Heart left ventricle (tissue), 16 donors: ENCODE data around the gene LMBR1. TPM values are rescaled to one million over a fixed set of nuclear protein-coding genes. Genes with fewer than 3 reads are reported as not detected.

Experiments used
- ATAC-seq, 4 donors: fragments of 200-7000 bp; cut with Tn5 transposase; one replicate each; pipeline ENCODE4 v1.9.1; 2020 to 2022; ENCODE audit warnings: moderate library complexity in 4 of 4, mild to moderate bottlenecking in 3 of 4, moderate number of reproducible peaks in 1 of 4
- DNase-seq, 5 donors: peaks; one replicate each; pipeline ENCODE4 v3.0.0-alpha.2; 2020
- H3K27ac ChIP-seq, 12 donors: fragments of 200-600 bp; sonication (generic) in 4 of 12; one replicate each; pipeline versions ENCODE4 v1.5.0 to v1.8.0; 2016 to 2022; ENCODE audit warnings: mild to moderate bottlenecking in 2 of 12
- H3K27me3 ChIP-seq, 9 donors: fragments of 200-600 bp; sonication (generic) in 2 of 9; one replicate each; pipeline versions ENCODE4 v1.5.1 to v1.8.0; 2016 to 2022; ENCODE audit warnings: mild to moderate bottlenecking in 3 of 9
- H3K36me3 ChIP-seq, 9 donors: fragments of 200-600 bp; sonication (generic) in 2 of 9; one replicate each; pipeline versions ENCODE4 v1.5.0 to v1.8.0; 2018 to 2022; ENCODE audit warnings: mild to moderate bottlenecking in 2 of 9
- H3K4me1 ChIP-seq, 12 donors: fragments of 200-600 bp; sonication (generic) in 4 of 12; one replicate each; pipeline versions ENCODE4 v1.5.0 to v1.8.0; 2016 to 2022; ENCODE audit warnings: mild to moderate bottlenecking in 3 of 12
- H3K4me3 ChIP-seq, 12 donors: fragments of 200-600 bp; sonication (generic) in 4 of 12; one replicate each; pipeline versions ENCODE4 v1.5.0 to v1.8.0; 2017 to 2022; ENCODE audit warnings: mild to moderate bottlenecking in 9 of 12, moderate library complexity in 4 of 12
- H3K9me3 ChIP-seq, 12 donors: fragments of 200-600 bp; sonication (generic) in 4 of 12; one replicate each; pipeline versions ENCODE4 v1.5.0 to v1.8.0; 2016 to 2022; ENCODE audit warnings: mild to moderate bottlenecking in 1 of 12
- POLR2A ChIP-seq, 2 donors: fragments of 450-650 bp; IDR thresholded peaks; one replicate each; pipeline ENCODE4 v1.6.1; 2017; ENCODE audit warnings: antibody characterized with exemption in 2 of 2, mild to moderate bottlenecking in 2 of 2, moderate library complexity in 2 of 2
- WGBS, 4 donors: extraction: QIAGEN DNeasy Blood & Tissue Kit in 2 of 4; methylation state at CpG; one replicate each; pipeline versions ENCODE4 v1.1.5 to v1.1.7; 2013 to 2018; 5-methylcytosine and 5-hydroxymethylcytosine counted together
- intact Hi-C, 10 donors: fragments of 100-400 bp; cut with DNase I; formaldehyde crosslinking; loops; one replicate each; pipeline versions ENCODE4 v1.11.1 to v1.14.2; 2022
- polyA plus RNA-seq, 2 donors: library from polyadenylated mRNA; stranded (reverse); fragments of 200-250 nt; gene quantifications; one replicate each; pipeline ENCODE4 v1.2.3, GENCODE V29; 2013
- total RNA-seq, 9 donors: library from RNA; depleted of rRNA in 2 of 9; stranded (reverse); fragments of >200 nt in 2 of 9; fragmentation: NEBNext Ultra II Directional in 3 of 9; extraction: Animal tissue kit (Norgen Biotek cat#: 25700) in 3 of 9; gene quantifications; one replicate each; pipeline versions ENCODE4 v1.1.0 to v1.2.4, GENCODE V29; 2016 to 2023
- TF ChIP-seq, protein P1 (sequence below), 12 donors: fragments of 200-600 bp; sonication (generic) in 4 of 12; IDR thresholded peaks; one replicate each; pipeline versions ENCODE4 v1.5.0 to v1.8.0; 2018 to 2022; ENCODE audit warnings: antibody characterized with exemption in 12 of 12, mild to moderate bottlenecking in 5 of 12
- donor health status: ischemic (EF 13 %, LVEDD 7.1; RV severe dilation, severe dysfunction).
- donor health status: healthy with polysubstance abuse.
- donor health status: DM: no; HTN: yes; CAD: no.
- donor health status: DM: no; HTN: no; CAD: no.
- donor health status: ischemic (EF 25% LVEDD 6.9; RV normal size, moderate dysfunction).
- donor health status: ischemic (EF 25% LVEDD 5.7; RV mildly dilated, moderate dysfunction).
- donor health status: healthy.
- donor health status: DM: yes; HTN: yes; CAD: no.
- donor health status: ischemic (EF 35%, LVEDD 5.7; RV mildly dilated, moderate dysfunction).
- donor health status: nonischemic (EF 11% LVEDD 7.7; RV severe dilation, severe dysfunction).
- donor health status: DM: yes; HTN: yes; CAD: no.
- donor health status: PGD.
- donor health status: ischemic (EF 29% LVEDD 5.4; RV normal size, mild dysfunction).
- donor health status: nonischemic (EF 23%, LVEDD 6.1; RV moderate dilation, normal function).

The LMBR1 gene
- total and polyA plus RNA-seq, 11 donors: 5.8 to 51.9 (median 37.1) TPM

DNA sequence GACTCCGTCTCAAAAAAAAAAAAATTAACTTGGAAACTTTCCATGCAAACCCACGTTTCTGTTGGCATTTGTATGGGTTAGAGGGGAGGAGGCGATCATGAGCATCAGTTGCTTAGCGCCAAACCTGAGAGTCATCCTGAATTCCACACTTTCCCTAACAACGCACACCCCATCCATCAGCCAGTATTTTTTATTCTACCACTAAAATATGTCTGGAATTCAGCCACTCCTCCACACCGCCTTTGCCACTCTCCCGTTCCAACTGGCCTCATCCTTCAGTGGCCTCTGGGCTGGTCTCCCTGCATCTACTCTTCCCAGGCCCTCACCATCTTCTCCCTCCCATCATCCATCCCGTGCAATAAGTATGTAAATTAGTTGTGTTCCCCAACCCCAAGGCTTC is 4.7 kb upstream of the LMBR1 start:
- Histone ChIP-seq H3K27me3 (no peaks in the 10 kb centered on the region), H3K4me3 (no peak overlapping the region), H3K4me1 (peaks cover 0 to 28% (median 17%) of the 10 kb centered on the region in 12 donors), H3K36me3 (no peaks in the 10 kb centered on the region), H3K9me3 (no peaks in the 10 kb centered on the region), H3K27ac (no peak overlapping the region)
- no peak for TF ChIP-seq POLR2A (IDR thresholded peaks at IDR 0.05)
- TF ChIP-seq, protein P1, sequence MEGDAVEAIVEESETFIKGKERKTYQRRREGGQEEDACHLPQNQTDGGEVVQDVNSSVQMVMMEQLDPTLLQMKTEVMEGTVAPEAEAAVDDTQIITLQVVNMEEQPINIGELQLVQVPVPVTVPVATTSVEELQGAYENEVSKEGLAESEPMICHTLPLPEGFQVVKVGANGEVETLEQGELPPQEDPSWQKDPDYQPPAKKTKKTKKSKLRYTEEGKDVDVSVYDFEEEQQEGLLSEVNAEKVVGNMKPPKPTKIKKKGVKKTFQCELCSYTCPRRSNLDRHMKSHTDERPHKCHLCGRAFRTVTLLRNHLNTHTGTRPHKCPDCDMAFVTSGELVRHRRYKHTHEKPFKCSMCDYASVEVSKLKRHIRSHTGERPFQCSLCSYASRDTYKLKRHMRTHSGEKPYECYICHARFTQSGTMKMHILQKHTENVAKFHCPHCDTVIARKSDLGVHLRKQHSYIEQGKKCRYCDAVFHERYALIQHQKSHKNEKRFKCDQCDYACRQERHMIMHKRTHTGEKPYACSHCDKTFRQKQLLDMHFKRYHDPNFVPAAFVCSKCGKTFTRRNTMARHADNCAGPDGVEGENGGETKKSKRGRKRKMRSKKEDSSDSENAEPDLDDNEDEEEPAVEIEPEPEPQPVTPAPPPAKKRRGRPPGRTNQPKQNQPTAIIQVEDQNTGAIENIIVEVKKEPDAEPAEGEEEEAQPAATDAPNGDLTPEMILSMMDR (IDR thresholded peaks at IDR 0.05): no peak
- no peak for ATAC-seq
- whole genome bisulfite sequencing, 4 donors: 61 to 67% (median 62%) methylated on average over 8 of the region's 8 CpGs
- intact Hi-C loops: loop anchor here in 3 of 10 donors (5.0 to 10.0 kb wide), 3 partner anchors 45 to 357 kb away; no protein-coding TSS in a partner anchor
- no peak for DNase-seq

DNA sequence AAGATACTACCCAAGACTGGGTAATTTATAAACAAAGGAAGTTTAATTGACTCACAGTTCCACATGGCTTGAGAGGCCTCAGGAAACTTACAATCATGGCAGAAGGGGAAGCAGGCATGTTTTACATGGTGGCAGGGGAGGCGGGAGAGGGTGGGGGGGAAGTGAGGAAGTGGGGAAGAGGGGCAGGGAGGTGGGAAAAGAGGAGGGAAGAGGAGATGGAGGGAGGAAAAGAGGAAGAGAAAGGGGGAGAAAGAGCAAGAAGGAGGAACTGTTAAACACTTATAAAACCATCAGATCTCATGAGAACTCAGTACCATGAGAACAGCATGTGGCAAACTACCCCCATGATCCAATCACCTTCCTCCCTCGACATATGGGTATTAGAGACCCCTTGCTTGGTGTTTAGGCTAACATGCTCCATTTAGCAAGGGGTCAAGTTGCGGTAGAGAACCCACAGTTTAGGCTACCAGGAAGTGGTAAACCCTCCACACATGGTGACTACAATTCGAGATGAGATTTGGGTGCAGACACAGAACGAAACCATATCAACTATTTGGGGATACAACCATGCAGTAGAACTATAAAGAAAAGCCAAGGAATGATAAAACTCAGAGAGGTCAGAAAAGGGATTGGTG is 3.5 kb upstream of the LMBR1 start:
- 88 to 89% (median 88%) methylated on average over 5 of the region's 5 CpGs for WGBS, 4 donors
- no peaks in the 10 kb centered on the region for H3K27me3 ChIP-seq
- H3K36me3 ChIP-seq: no peaks in the 10 kb centered on the region
- intact Hi-C loops: loop anchor here in 3 of 10 donors (5.0 to 10.0 kb wide), 3 partner anchors 46 to 358 kb away; no protein-coding TSS in a partner anchor
- ATAC-seq (no peak), DNase-seq (no peak)
- H3K4me1 ChIP-seq: peaks cover 0 to 35% (median 23%) of the 10 kb centered on the region in 12 donors
- H3K9me3 ChIP-seq: no peaks in the 10 kb centered on the region
- peak overlapping the region in 3 of 12 donors; percentile 62 to 96 (median 83) for H3K27ac ChIP-seq
- H3K4me3 ChIP-seq: no peak overlapping the region
- TF ChIP-seq POLR2A (IDR thresholded peaks at IDR 0.05): no peak
- TF ChIP-seq, protein P1 (IDR thresholded peaks at IDR 0.05): no peak

DNA sequence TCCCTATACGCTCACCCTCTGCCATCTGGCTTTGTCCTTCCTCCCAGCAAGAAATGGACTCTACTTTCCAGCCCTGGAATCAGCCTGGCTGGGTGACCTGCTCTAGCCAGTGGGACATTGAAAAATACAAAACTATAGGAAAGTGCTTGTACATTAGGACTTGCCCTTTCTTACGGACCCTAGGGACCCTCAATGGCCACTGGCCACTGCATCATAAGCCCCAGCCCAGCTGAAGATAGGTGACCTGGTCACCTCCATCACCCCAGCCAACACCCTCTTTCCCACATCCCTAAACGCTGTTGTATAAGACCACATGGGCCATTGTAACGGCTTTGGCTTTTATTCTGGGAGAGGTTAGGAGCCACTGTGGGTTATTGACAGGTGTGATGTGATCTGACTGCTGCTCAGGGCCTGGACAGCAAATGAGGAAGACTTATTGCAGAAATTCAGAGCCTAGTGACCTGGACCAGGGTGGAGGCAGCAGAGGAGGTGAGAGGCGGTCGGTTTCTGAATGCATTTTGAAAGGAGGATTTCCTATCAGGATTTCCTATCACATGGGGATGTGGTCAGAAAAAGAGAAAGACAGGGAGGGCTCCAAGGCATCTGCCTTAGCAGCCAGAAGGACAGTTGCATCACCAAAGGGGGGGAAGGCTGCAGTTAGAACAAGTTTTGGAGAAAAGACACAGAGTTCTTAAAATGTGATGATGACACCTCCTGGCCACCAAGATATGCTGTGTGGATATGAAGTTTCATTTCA is 2.2 kb upstream of the LMBR1 start:
- ATAC-seq: peak in 1 of 4 donors; percentile 28
- peak in 1 of 2 donors; percentile 36 for TF ChIP-seq POLR2A (IDR thresholded peaks at IDR 0.05)
- TF ChIP-seq, protein P1 (IDR thresholded peaks at IDR 0.05): no peak

More for the DNA sequence above, 2.2 kb upstream of the LMBR1 start:
- Histone ChIP-seq H3K4me1 (peaks cover 0 to 39% (median 27%) of the 10 kb centered on the region in 12 donors), H3K27me3 (no peaks in the 10 kb centered on the region), H3K9me3 (no peaks in the 10 kb centered on the region), H3K27ac (peak overlapping the region; percentile 52 to 96 (median 72)), H3K36me3 (no peaks in the 10 kb centered on the region), H3K4me3 (no peak overlapping the region)
- intact Hi-C loops: loop anchor here in 3 of 10 donors (5.0 to 10.0 kb wide), 3 partner anchors 47 to 360 kb away; no protein-coding TSS in a partner anchor
- peak in 3 of 5 donors; percentile 25 to 39 (median 27) for DNase-seq
- 62 to 68% (median 66%) methylated on average over 6 of the region's 6 CpGs for WGBS, 4 donors
